Keratinocyte (primary cell): ENCODE data around the gene METTL9. TPM values are rescaled to one million over a fixed set of nuclear protein-coding genes. Genes with fewer than 3 reads are reported as not detected.
"Not testable (repeated sequence)": the region's sequence is repeated elsewhere in the genome, so short reads cannot be mapped to it uniquely, and the experiment has no call there.

Experiments used
- DNase-seq: peaks from one replicate; pipeline ENCODE4 v3.0.0-alpha.2; 2011; ENCODE audit warnings: low read depth, missing footprints, low spot score
- FAIRE-seq: peaks from 2 replicates; lab custom pipeline; 2011; peaks lifted over from hg19 to GRCh38; lab: Jason Lieb, UNC
- H2AFZ ChIP-seq: 2 replicates; pipeline ENCODE4 v1.6.0; 2012; ENCODE audit warnings: low read length, control low read depth, inconsistent platforms; ENCODE audit not compliant: control insufficient read depth
- H3K27ac ChIP-seq: 2 replicates; pipeline ENCODE4 v1.5.1; 2011; ENCODE audit warnings: low read length; ENCODE audit not compliant: control insufficient read depth, insufficient read depth
- H3K27me3 ChIP-seq: 3 replicates; pipeline ENCODE4 v1.6.0; 2011; ENCODE audit warnings: low read length; ENCODE audit not compliant: control insufficient read depth, insufficient read depth; ENCODE audit errors: extremely low read depth
- H3K36me3 ChIP-seq, 2 experiments: 2 replicates in 1 of 2; 3 replicates in 1 of 2; pipeline ENCODE4 v1.5.1; 2011; ENCODE audit warnings: low read length in 2 of 2, mild to moderate bottlenecking in 1 of 2; ENCODE audit not compliant: control insufficient read depth in 2 of 2, insufficient read depth in 2 of 2; ENCODE audit errors: extremely low read depth in 1 of 2
- H3K4me1 ChIP-seq: 3 replicates; pipeline ENCODE4 v1.5.1; 2011; ENCODE audit warnings: low read length; ENCODE audit not compliant: control insufficient read depth, insufficient read depth; ENCODE audit errors: extremely low read depth
- H3K4me2 ChIP-seq: 3 replicates; pipeline ENCODE4 v1.6.0; 2011; ENCODE audit warnings: low read depth, low read length; ENCODE audit not compliant: control insufficient read depth, insufficient read depth; ENCODE audit errors: extremely low read depth
- H3K4me3 ChIP-seq, 3 experiments: fragments of 200-600 bp in 1 of 3; sonication (generic) in 1 of 3; 2 replicates in 2 of 3; 3 replicates in 1 of 3; pipeline ENCODE4 v1.5.1; 2011 to 2016; ENCODE audit warnings: low read length in 3 of 3, mild to moderate bottlenecking in 3 of 3, control low read depth in 2 of 3, inconsistent platforms in 1 of 3, low read depth in 1 of 3, mixed read lengths in 1 of 3, mixed run types in 1 of 3, moderate library complexity in 1 of 3; ENCODE audit not compliant: control insufficient read depth in 2 of 3, insufficient read depth in 2 of 3; ENCODE audit errors: extremely low read depth in 1 of 3
- H3K79me2 ChIP-seq: 2 replicates; pipeline ENCODE4 v1.6.0; 2012; ENCODE audit warnings: low read length; ENCODE audit not compliant: control insufficient read depth, insufficient read depth
- H3K9ac ChIP-seq: 3 replicates; pipeline ENCODE4 v1.6.0; 2011; ENCODE audit warnings: low read length; ENCODE audit not compliant: control insufficient read depth, insufficient read depth; ENCODE audit errors: extremely low read depth
- H3K9me1 ChIP-seq: 3 replicates; pipeline ENCODE4 v1.6.0; 2011; ENCODE audit warnings: low read length; ENCODE audit not compliant: control insufficient read depth, insufficient read depth; ENCODE audit errors: extremely low read depth
- H3K9me3 ChIP-seq: 2 replicates; pipeline ENCODE4 v1.5.1; 2012; ENCODE audit warnings: low read depth, low read length; ENCODE audit not compliant: control insufficient read depth
- H4K20me1 ChIP-seq: 3 replicates; pipeline ENCODE4 v1.6.0; 2011; ENCODE audit warnings: low read length; ENCODE audit not compliant: control insufficient read depth, insufficient read depth; ENCODE audit errors: extremely low read depth
- CTCF ChIP-seq, 3 experiments: IDR thresholded peaks in 1 of 3; conservative IDR thresholded peaks in 1 of 3; optimal IDR thresholded peaks in 1 of 3; 2 replicates in 2 of 3; 3 replicates in 1 of 3; pipeline versions ENCODE3 to v1.5.1; 2011; ENCODE audit warnings: low read length in 3 of 3, mild to moderate bottlenecking in 3 of 3, moderate library complexity in 2 of 3, control low read depth in 1 of 3, inconsistent platforms in 1 of 3; ENCODE audit not compliant: insufficient read depth in 2 of 3; ENCODE audit errors: extremely low read depth in 1 of 3
- EZH2 ChIP-seq: IDR thresholded peaks from one replicate; pipeline ENCODE4 v1.6.1; 2012; ENCODE audit warnings: inconsistent platforms, mild to moderate bottlenecking, low read length, moderate library complexity
- dilution Hi-C: fragments of 300-500 bp; cut with MboI; formaldehyde crosslinking; loops from one replicate; pipeline ENCODE4 v1.7.0; 2020; ENCODE audit warnings: low sequenced_read_pairs; ENCODE audit not compliant: extremely low pct_ligation_motif_present
- polyA plus RNA-seq, 5 experiments: library from polyadenylated mRNA; depleted of rRNA in 3 of 5; stranded (reverse) in 3 of 5; stranded (forward) in 1 of 5; unstranded in 1 of 5; fragments of >200 nt; gene quantifications; 1 replicate in 1 of 5; 2 replicates in 3 of 5; 3 replicates in 1 of 5; pipeline versions ENCODE4 v1.2.1 to v1.2.3, GENCODE V29; 2011 to 2012; ENCODE audit warnings: missing spikeins in 2 of 5, low read depth in 1 of 5, low replicate concordance in 1 of 5

METTL9 gene
- polyA plus RNA-seq, 1 donor (not counting 4 experiments of a cell fraction or from before 2014, with no cell fraction given) = 108 TPM

GRCh38 chr16:21551600-21551999 lies 47.8 kb upstream of the METTL9 start:
- H3K4me2 ChIP-seq, H4K20me1 ChIP-seq, H3K36me3 ChIP-seq, H3K27ac ChIP-seq, H2AFZ ChIP-seq, DNase-seq, H3K27me3 ChIP-seq, dilution Hi-C loops, FAIRE-seq, H3K9me1 ChIP-seq, H3K79me2 ChIP-seq, H3K4me1 ChIP-seq, H3K9ac ChIP-seq, H3K4me3 ChIP-seq, H3K9me3 ChIP-seq: not testable (repeated sequence)

GRCh38 chr16:21553481-21554296 lies 45.7 kb upstream of the METTL9 start:
- H3K27me3 ChIP-seq, FAIRE-seq, H2AFZ ChIP-seq, H3K36me3 ChIP-seq, H3K79me2 ChIP-seq, H3K9me3 ChIP-seq, H3K9ac ChIP-seq, H3K4me1 ChIP-seq, dilution Hi-C loops, H3K4me2 ChIP-seq, H3K9me1 ChIP-seq, H4K20me1 ChIP-seq, DNase-seq, H3K4me3 ChIP-seq, H3K27ac ChIP-seq: not testable (repeated sequence)

- peaks cover 6% of the 10 kb centered on the region for H3K27me3 ChIP-seq
- no peaks in the 10 kb centered on the region for H3K9me1 ChIP-seq
- peak overlapping the region; percentile 72 for H2AFZ ChIP-seq
- H3K9ac ChIP-seq = no peak overlapping the region
- dilution Hi-C loops = no loop called here
- peak overlapping the region; percentile 16 for H3K4me2 ChIP-seq
- H3K27ac ChIP-seq = no peak overlapping the region
- no peak overlapping the region for H3K4me3 ChIP-seq
- FAIRE-seq (no peak), DNase-seq (no peak)
- no peak for TF ChIP-seq EZH2
- peak; percentile 84 to 100 (median 98) for TF ChIP-seq CTCF (optimal IDR thresholded peaks at IDR 0.05 in 1 of 3, IDR thresholded peaks at IDR 0.05 in 1 of 3, conservative IDR thresholded peaks at IDR 0.05 in 1 of 3; ENCODE audit: extremely low read depth in 1 of 3, insufficient read depth in 2 of 3, low read length in 3 of 3)
- H3K4me1 ChIP-seq = no peaks in the 10 kb centered on the region
- H4K20me1 ChIP-seq = no peaks in the 10 kb centered on the region
- no peaks in the 10 kb centered on the region for H3K9me3 ChIP-seq
- H3K36me3 ChIP-seq = no peaks in the 10 kb centered on the region
- H3K79me2 ChIP-seq = no peaks in the 10 kb centered on the region
Measured at GRCh38 chr16:21554795-21555585, 44.4 kb upstream of the METTL9 start.

- H3K79me2 ChIP-seq, H3K4me2 ChIP-seq, H2AFZ ChIP-seq, H3K9me1 ChIP-seq, H3K4me3 ChIP-seq, H3K9me3 ChIP-seq, H3K9ac ChIP-seq, DNase-seq, H3K4me1 ChIP-seq, dilution Hi-C loops, H3K27me3 ChIP-seq, H3K27ac ChIP-seq, FAIRE-seq, H3K36me3 ChIP-seq, H4K20me1 ChIP-seq: not testable (repeated sequence)
Measured at GRCh38 chr16:21555621-21556020, 43.8 kb upstream of the METTL9 start.
